Endothelial cell (in vitro differentiated cells): ENCODE data around the gene E2F1. TPM values are rescaled to one million over a fixed set of nuclear protein-coding genes. Genes with fewer than 3 reads are reported as not detected.

Experiments used
- DNase-seq: peaks from one replicate; pipeline ENCODE4 v3.0.0; 2021; ENCODE audit warnings: low spot score
- H3K27ac Mint-ChIP-seq: one replicate; pipeline ENCODE4 v1.8.0; 2021; ENCODE audit warnings: mixed read lengths, inconsistent platforms; ENCODE audit not compliant: unreplicated experiment
- H3K27me3 Mint-ChIP-seq: one replicate; pipeline ENCODE4 v1.8.0; 2021; ENCODE audit warnings: mild to moderate bottlenecking, moderate library complexity, mixed read lengths, inconsistent platforms; ENCODE audit not compliant: unreplicated experiment
- H3K36me3 Mint-ChIP-seq: one replicate; pipeline ENCODE4 v1.8.0; 2021; ENCODE audit warnings: mild to moderate bottlenecking, low read depth, mixed read lengths, inconsistent platforms; ENCODE audit not compliant: unreplicated experiment
- H3K4me1 Mint-ChIP-seq: one replicate; pipeline ENCODE4 v1.8.0; 2021; ENCODE audit warnings: mild to moderate bottlenecking, mixed read lengths, inconsistent platforms; ENCODE audit not compliant: unreplicated experiment
- H3K4me3 Mint-ChIP-seq: one replicate; pipeline ENCODE4 v1.8.0; 2021; ENCODE audit warnings: mild to moderate bottlenecking, mixed read lengths, inconsistent platforms; ENCODE audit not compliant: unreplicated experiment
- H3K9me3 Mint-ChIP-seq: one replicate; pipeline ENCODE4 v1.8.0; 2021; ENCODE audit warnings: mixed read lengths, inconsistent platforms; ENCODE audit not compliant: unreplicated experiment
- total RNA-seq: library from RNA; stranded (reverse); fragmentation: NEBNext Ultra II Directional; extraction: Animal tissue kit (Norgen Biotek cat#: 25700); gene quantifications from one replicate; pipeline ENCODE4 v1.2.1, GENCODE V29; 2021; ENCODE audit not compliant: unreplicated experiment
- TF ChIP-seq, protein P1 (sequence below): fragments of 200-600 bp; sonication (generic); IDR thresholded peaks from one replicate; pipeline ENCODE4 v1.5.0; 2021; ENCODE audit warnings: antibody characterized with exemption; ENCODE audit not compliant: unreplicated experiment

E2F1 gene
- total RNA-seq, 1 donor from 2014 or later: 6.7 TPM

DNA sequence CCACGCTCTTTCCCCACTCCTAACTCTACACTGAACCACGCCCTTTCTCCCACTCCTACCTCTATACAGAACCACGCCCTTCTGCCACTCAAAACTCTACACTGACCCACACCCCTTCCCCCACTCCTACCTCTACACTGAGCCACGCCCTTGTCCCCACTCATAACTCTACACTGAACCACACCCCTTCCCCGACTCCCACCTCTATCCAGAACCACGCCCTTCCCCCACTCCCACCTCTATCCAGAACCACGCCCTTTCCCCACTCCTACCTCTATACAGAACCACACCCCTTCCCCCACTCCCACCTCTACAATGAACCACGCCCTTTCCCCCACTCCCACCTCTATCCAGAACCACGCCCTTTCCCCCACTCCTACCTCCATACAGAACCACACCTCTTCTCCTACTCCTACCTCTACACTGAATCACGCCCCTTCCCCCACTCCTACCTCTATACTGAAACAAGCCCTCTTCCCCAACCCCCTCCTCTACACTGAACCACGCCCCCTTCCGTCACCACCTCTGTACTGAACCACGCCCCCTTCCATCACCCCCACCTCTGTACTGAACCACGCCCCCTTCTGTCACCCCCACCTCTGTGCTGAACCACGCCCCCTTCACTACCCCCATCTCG, 23.8 kb upstream of the E2F1 start:
- no peak for DNase-seq
- H3K4me1 Mint-ChIP-seq: no peaks in the 10 kb centered on the region
- H3K27ac Mint-ChIP-seq: no peak overlapping the region
- peaks cover 8% of the 10 kb centered on the region for H3K27me3 Mint-ChIP-seq
- TF ChIP-seq, protein P1, sequence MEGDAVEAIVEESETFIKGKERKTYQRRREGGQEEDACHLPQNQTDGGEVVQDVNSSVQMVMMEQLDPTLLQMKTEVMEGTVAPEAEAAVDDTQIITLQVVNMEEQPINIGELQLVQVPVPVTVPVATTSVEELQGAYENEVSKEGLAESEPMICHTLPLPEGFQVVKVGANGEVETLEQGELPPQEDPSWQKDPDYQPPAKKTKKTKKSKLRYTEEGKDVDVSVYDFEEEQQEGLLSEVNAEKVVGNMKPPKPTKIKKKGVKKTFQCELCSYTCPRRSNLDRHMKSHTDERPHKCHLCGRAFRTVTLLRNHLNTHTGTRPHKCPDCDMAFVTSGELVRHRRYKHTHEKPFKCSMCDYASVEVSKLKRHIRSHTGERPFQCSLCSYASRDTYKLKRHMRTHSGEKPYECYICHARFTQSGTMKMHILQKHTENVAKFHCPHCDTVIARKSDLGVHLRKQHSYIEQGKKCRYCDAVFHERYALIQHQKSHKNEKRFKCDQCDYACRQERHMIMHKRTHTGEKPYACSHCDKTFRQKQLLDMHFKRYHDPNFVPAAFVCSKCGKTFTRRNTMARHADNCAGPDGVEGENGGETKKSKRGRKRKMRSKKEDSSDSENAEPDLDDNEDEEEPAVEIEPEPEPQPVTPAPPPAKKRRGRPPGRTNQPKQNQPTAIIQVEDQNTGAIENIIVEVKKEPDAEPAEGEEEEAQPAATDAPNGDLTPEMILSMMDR: no peak
- no peak overlapping the region for H3K4me3 Mint-ChIP-seq
- H3K36me3 Mint-ChIP-seq: peaks cover 5% of the 10 kb centered on the region
- H3K9me3 Mint-ChIP-seq: no peaks in the 10 kb centered on the region

DNA sequence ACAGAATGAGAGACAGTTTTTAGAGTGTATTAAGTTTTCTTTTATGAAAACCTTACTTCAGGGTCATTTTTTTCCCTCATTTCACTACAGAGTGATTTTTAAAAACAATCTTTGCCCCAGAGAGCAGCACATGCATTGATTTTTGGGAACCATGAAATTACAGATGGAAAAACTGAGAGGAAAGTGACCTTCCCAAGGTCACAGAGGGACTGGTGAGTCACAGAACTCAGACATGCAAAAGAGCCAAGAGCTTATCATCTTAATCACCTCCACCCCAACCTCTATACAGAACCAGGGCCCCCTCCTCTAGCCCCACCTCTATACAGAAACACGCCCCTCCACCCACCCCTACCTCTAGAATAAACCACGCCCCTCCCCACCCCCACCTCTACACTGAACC, 23.2 kb upstream of the E2F1 start:
- peaks cover 8% of the 10 kb centered on the region for H3K27me3 Mint-ChIP-seq

DNA sequence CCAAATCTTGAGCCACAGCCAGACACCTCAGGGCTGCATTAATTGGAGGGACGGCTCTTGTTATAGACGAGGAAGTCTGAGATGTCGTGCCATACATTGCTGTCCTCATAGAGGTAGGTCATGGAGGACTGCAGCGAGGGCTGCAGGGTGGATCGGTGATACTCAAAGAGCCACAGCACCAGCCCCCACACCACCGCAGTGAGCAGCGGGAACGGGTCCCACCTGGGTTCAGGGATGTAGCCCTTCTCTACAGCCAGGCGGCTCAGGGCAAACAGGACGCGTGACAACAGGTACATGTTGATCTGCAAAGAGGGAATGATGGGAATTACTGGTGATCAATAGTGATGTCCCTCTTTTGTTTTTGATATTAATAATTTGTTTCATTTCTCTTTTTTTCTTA, 21.5 kb upstream of the E2F1 start:
- H3K27ac Mint-ChIP-seq: no peak overlapping the region
- TF ChIP-seq, protein P1: no peak
- peaks cover 2% of the 10 kb centered on the region for H3K27me3 Mint-ChIP-seq
- H3K9me3 Mint-ChIP-seq: no peaks in the 10 kb centered on the region
- H3K4me1 Mint-ChIP-seq: no peaks in the 10 kb centered on the region
- H3K4me3 Mint-ChIP-seq: no peak overlapping the region
- peaks cover 10% of the 10 kb centered on the region for H3K36me3 Mint-ChIP-seq
- no peak for DNase-seq

More for the DNA sequence above, 23.2 kb upstream of the E2F1 start:
- no peak for DNase-seq
- peaks cover 5% of the 10 kb centered on the region for H3K36me3 Mint-ChIP-seq
- H3K4me3 Mint-ChIP-seq: no peak overlapping the region
- no peaks in the 10 kb centered on the region for H3K9me3 Mint-ChIP-seq
- no peaks in the 10 kb centered on the region for H3K4me1 Mint-ChIP-seq
- no peak overlapping the region for H3K27ac Mint-ChIP-seq
- TF ChIP-seq, protein P1: no peak

DNA sequence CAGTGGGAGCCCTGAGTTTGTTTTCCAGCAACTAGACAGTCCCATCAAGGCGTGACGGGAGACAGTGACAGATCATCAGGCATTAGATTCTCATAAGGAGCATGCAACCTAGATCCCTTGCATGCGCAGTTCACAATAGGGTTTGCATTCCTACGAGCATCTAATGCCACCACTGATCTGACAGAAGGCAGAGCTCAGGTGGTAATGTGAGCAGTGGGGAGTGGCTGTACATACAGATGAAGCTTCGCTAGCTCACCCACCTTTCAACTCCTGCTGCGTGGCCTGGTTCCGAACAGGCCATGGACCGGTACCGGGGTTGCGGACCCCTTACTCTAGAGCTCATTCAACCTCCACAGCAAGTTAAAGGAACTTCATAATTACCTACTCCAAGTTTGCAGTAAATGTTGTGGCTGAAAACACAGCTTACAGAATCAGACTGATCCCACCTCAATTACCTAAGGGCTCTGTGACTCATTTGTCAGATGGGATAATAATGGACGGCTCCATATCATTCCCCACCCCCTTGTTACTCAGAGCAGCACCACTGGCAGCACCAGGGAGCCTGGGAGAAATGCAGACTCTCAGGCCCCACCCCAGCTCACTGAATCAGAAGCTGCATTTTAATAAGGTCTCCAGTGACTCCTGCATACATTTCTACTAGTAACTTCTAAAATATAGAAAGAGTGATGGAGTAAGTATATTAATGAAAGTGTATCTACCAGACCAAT, 18.2 kb upstream of the E2F1 start:
- Mint-ChIP-seq H3K27ac (no peak overlapping the region), H3K4me1 (no peaks in the 10 kb centered on the region), H3K36me3 (peaks cover 8% of the 10 kb centered on the region), H3K4me3 (no peak overlapping the region), H3K9me3 (no peaks in the 10 kb centered on the region), H3K27me3 (peaks cover 4% of the 10 kb centered on the region)
- DNase-seq: no peak
- TF ChIP-seq, protein P1: no peak

DNA sequence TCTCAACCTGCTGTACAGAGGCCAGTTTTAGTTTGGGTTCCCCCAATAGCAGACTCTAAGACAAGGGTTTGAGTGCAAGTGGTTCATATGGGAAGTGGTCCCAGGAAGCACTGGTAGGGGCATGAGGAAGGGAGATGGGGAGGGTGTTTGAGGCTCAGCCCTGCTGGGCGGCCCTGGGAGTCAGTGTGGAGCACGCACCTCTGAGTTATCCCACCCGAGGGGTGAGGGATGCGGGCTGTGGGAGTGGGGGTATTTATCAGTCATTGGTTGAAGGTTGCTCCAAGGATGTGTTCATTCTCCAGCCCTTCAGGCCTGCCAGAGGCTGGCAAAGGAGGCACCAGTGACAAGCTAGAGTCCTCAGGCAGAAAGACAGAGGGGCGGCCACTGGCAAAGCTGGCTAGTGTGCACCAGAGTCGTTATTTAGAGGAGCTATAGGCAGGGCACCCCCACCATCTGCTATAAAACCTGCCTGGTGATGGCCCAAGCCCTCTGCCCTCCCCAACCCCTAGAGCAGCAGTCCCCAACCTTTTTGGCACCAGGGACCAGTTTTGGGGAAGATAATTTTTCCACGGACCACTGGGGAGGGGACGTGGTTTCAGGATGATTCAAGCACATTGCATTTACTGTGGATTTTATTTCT, 17.4 kb upstream of the E2F1 start:
- Mint-ChIP-seq H3K9me3 (no peaks in the 10 kb centered on the region), H3K27me3 (peaks cover 4% of the 10 kb centered on the region), H3K36me3 (peaks cover 8% of the 10 kb centered on the region), H3K4me1 (no peaks in the 10 kb centered on the region), H3K27ac (no peak overlapping the region), H3K4me3 (peak overlapping the region; percentile 18)
- DNase-seq: no peak
- TF ChIP-seq, protein P1: no peak
